GM19455 (cell line): ENCODE measurements around the gene CSRP1.
"Not testable (repeated sequence)": the region's sequence is repeated elsewhere in the genome, so short reads cannot be mapped to it uniquely, and the experiment has no call there.

Source experiments
- ATAC-seq: cut with Tn5 transposase; IDR thresholded peaks from one replicate; pipeline ENCODE4 v1.9.1; 2021; ENCODE audit not compliant: unreplicated experiment

CSRP1 gene

GRCh38 chr1:201479201-201479730, 27.7 kb downstream of the CSRP1 start:
- ATAC-seq: no peak

- ATAC-seq: not testable (repeated sequence)
Measured at GRCh38 chr1:201478666-201479065, 28.3 kb downstream of the CSRP1 start.

GRCh38 chr1:201476670-201477344, 30.1 kb downstream of the CSRP1 start:
- ATAC-seq: no peak

- ATAC-seq: no peak
Measured at GRCh38 chr1:201475915-201476669, 30.8 kb downstream of the CSRP1 start.

- no peak for ATAC-seq
Measured at GRCh38 chr1:201475130-201475529, 31.8 kb downstream of the CSRP1 start.

- ATAC-seq: no peak
Measured at GRCh38 chr1:201473296-201473695, 33.6 kb downstream of the CSRP1 start.

GRCh38 chr1:201472321-201472720, 34.6 kb downstream of the CSRP1 start:
- not testable (repeated sequence) for ATAC-seq

GRCh38 chr1:201471772-201472171, 35.2 kb downstream of the CSRP1 start:
- no peak for ATAC-seq

- ATAC-seq: no peak
Measured at GRCh38 chr1:201470581-201470980, 36.3 kb downstream of the CSRP1 start.

- no peak for ATAC-seq
Measured at GRCh38 chr1:201469645-201470074, 37.3 kb downstream of the CSRP1 start.

- peak; percentile 75 for ATAC-seq
Measured at GRCh38 chr1:201468844-201469644, 37.9 kb downstream of the CSRP1 start, which contains the start of gene PHLDA3. PHLDA3 (minus strand) TSS chr1:201469188; CDS start chr1:201468786, 402 bp downstream.

GRCh38 chr1:201468501-201468843, 38.5 kb downstream of the CSRP1 start:
- ATAC-seq: peak; percentile 50

GRCh38 chr1:201466492-201466891, 40.4 kb downstream of the CSRP1 start:
- ATAC-seq: no peak

GRCh38 chr1:201465698-201466290, 41.1 kb downstream of the CSRP1 start:
- no peak for ATAC-seq

- no peak for ATAC-seq
Measured at GRCh38 chr1:201463071-201463552, 43.8 kb downstream of the CSRP1 start.

- ATAC-seq: no peak
Measured at GRCh38 chr1:201461645-201462441, 45.1 kb downstream of the CSRP1 start.

- ATAC-seq: no peak
Measured at GRCh38 chr1:201460814-201461644, 45.9 kb downstream of the CSRP1 start.

GRCh38 chr1:201459775-201460174, 47.1 kb downstream of the CSRP1 start:
- ATAC-seq: no peak

- no peak for ATAC-seq
Measured at GRCh38 chr1:201459052-201459451, 47.9 kb downstream of the CSRP1 start.
